Stimulated activated CD8-positive, alpha-beta memory T cell treated with anti-CD3 and anti-CD28 coated beads, Interleukin-4, amount 100 ng/mL, for 48 hours (primary cell): Measurements from ENCODE around the gene NPAS2.

Experiments used
- DNase-seq: peaks from one replicate; pipeline ENCODE4 v3.0.0-alpha.2; 2020

Gene NPAS2

GRCh38 chr2:100976645-100977391, 156.9 kb downstream of the NPAS2 start:
- no peak for DNase-seq

GRCh38 chr2:100977511-100977910, 157.6 kb downstream of the NPAS2 start:
- DNase-seq: no peak

- DNase-seq: no peak
Measured at GRCh38 chr2:100978582-100979191, 158.7 kb downstream of the NPAS2 start.

GRCh38 chr2:100980046-100980445, 160.1 kb downstream of the NPAS2 start:
- no peak for DNase-seq

- no peak for DNase-seq
Measured at GRCh38 chr2:100981011-100981410, 161.1 kb downstream of the NPAS2 start.

GRCh38 chr2:100982431-100982861, 162.5 kb downstream of the NPAS2 start:
- DNase-seq: no peak

- no peak for DNase-seq
Measured at GRCh38 chr2:100983201-100983600, 163.3 kb downstream of the NPAS2 start.

GRCh38 chr2:100983684-100984310, 163.9 kb downstream of the NPAS2 start:
- no peak for DNase-seq

- peak; percentile 84 for DNase-seq
Measured at GRCh38 chr2:100984892-100985307, 165.0 kb downstream of the NPAS2 start.

GRCh38 chr2:100986157-100986556, 166.2 kb downstream of the NPAS2 start:
- DNase-seq: no peak

- DNase-seq: no peak
Measured at GRCh38 chr2:100987536-100987935, 167.6 kb downstream of the NPAS2 start.

- no peak for DNase-seq
Measured at GRCh38 chr2:100987974-100988373, 168.0 kb downstream of the NPAS2 start.

- DNase-seq: no peak
Measured at GRCh38 chr2:100988630-100989417, 168.9 kb downstream of the NPAS2 start.

- DNase-seq: no peak
Measured at GRCh38 chr2:100989666-100990065, 169.7 kb downstream of the NPAS2 start.

GRCh38 chr2:100990166-100990565, 170.2 kb downstream of the NPAS2 start:
- DNase-seq: no peak

- DNase-seq: no peak
Measured at GRCh38 chr2:100990650-100991403, 170.9 kb downstream of the NPAS2 start.

GRCh38 chr2:100991404-100991773, 171.4 kb downstream of the NPAS2 start:
- DNase-seq: no peak

GRCh38 chr2:100992262-100992661, 172.3 kb downstream of the NPAS2 start:
- no peak for DNase-seq

- no peak for DNase-seq
Measured at GRCh38 chr2:100993294-100993693, 173.4 kb downstream of the NPAS2 start.

GRCh38 chr2:100995309-100996075, 175.6 kb downstream of the NPAS2 start:
- no peak for DNase-seq

GRCh38 chr2:100997509-100998234, 177.7 kb downstream of the NPAS2 start:
- no peak for DNase-seq
